NCI-H1930 (cell line): ENCODE results near the gene GJB2.

Experiments
- DNase-seq, 2 experiments: peaks; one replicate each; lab custom pipeline; 2025; lab: John Stamatoyannopoulos, UW

Gene GJB2

DNA sequence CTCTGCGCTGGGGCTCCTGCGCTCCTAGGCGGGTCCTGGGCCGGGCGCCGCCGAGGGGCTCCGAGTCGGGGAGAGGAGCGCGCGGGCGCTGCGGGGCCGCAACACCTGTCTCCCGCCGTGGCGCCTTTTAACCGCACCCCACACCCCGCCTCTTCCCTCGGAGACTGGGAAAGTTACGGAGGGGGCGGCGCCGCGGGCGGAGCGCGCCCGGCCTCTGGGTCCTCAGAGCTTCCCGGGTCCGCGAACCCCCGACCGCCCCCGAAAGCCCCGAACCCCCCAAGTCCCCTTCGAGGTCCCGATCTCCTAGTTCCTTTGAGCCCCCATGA is at the start of gene GJB2:
Gene GJB2, minus strand, starts transcription at position 103 of the 326 bp plus-strand sequence. CDS start 3,357 bp downstream, outside the sequence.
- no peak for DNase-seq

DNA sequence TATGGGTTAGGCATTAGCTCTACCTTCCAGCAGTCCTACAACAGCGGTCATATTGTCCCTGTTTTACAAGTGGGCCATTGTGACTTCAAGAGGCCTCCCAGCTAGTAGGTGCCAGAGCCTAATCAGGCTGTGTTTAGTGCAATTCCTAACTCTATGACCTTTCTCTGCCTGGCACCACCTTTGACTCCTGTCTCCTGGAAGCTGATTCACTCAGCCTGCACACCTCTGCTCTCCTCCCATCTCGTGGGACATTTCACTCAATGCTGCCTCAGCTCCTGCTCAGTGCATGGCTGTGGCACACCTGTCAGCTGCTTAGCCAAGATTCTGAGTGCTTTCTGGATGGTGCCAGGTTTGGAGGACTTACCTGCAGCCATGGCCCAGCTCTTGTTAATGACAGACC is 48.9 kb upstream of the GJB2 start:
- no peak for DNase-seq

DNA sequence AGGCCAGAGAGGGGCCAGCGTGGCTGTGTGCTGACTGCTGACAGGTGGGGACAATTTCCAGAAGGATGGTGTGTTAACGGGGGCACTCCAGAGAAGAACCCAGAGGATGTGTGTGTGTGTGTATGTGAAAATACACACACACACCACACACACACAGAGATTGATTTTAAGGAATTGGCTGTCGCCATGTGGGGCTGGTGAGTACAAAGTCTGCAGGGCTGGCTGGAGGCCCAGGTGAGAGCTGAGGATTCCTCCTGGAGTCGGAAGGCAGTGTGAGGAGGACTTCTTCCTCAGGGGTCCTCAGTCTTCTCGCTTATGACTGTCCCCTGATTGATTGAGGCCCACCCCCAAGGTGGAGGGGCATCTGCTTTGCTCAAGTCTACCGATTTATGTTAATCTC is 47.0 kb upstream of the GJB2 start:
- DNase-seq = no peak

DNA sequence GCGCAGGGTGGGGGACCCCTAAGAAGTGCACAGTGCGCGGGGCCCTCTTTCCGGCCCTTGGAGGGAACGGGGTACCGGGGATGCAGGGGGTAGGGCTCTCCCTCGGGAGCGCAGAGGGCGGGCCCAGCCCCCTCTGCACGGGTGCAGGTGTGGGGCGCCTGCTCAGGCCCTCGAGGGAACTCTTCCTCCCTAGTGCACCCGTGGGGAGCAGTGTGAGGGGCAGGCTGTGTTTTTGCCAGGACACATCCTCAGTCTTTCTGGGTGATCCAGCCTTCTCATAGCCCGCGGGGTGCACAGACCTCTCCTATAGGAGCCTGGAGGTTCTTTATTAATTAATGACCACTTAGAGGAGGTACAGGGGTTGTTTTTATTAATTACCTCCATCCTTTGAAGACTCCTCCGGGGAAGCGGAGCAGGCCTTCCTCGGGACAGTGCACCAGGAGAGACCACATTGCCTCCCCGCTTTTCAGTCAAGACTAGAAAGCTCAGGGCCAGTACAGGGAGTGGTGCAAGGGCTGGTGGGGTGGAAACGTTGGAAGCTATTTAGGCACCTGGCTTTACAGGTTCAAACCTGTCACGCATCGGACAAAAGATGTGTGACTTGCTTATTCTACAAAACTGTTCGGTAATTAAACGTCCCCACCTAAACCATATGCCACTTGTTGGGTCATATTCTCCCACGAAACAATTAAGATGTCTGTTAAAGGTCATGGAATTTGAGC is 40.0 kb upstream of the GJB2 start:
- DNase-seq = no peak

DNA sequence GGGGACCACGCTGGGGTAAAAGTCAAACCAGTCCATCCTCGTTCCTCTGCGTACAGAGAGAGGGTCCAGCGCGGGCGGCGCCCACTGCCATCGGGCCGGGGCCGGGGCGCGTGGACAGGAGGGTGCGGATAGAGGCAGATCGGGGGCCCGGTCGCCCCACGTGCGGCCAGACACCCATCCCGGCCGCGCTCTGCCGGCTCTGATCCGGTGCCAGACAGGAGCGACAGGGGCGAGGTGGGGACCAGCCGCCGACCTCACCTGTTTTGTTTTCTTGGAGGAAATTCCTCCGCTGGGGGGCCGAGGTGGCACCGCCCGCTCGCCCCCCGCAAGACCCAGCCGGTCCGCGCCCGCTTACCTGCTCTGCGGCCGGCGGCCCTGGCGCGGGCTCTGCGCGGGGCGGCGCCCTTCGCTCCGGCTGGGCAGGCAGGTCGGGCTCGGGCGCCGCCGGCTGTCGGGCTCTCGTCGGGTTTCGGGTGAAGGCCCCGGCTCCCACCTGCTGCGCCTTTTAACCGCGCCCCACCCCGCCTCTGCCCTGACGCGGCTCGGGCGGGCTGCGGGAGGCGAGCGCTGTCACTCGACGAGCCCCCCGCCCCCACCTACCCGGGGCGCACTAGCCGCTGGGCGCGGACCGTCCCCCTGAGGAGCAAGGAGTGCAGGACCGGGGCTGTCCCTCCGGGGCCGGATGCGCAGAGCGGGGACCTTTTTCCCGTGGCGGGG is 39.3 kb upstream of the GJB2 start, which contains the start of gene GJB6:
Gene GJB6, minus strand, starts transcription at position 481 of the 717 bp plus-strand sequence. CDS start 8,839 bp downstream, outside the sequence.
- DNase-seq = peak in 1 of 2 experiments; percentile 13

DNA sequence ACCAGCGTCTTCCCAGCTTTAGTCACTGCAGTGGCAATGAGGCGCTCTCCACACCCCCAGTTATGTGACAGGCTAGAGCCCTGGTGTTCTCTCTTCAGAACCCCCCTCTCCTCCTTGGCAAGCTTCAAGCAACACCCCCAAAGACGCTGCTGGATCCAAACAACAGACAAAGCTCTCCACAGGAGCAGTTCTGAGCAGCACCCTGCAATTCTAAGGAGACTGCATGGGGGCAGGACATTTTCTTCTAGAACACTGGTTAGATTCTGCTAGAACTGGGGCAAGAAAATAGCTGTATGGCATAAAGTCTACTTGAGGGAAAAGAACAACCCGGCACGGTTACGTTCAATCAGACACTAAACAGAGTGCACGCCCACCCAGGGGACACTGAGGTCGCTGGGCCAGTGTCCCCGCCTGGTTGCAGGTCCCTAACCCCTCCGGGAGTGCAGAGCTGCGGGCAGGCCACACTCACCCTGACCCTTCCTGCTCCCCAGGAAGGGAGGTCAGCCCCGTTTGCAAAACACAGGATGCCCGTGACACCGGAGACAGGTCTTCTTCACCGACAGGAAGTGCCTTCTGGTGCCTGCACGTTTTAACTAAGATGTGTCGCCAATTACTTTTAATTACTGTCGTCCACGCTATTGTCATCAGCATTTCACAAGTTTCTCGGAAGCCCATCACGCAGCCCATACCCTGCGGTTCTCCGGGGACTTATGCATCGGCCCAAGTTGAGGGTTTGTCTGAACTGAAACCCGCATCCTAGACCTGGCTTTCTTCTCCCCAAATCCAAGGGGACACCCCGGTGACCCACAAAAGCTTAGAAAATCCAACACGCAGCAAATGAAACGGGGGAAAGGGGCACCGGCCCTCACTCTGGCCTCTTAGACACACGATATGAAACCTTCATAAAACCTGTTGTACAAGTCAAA is 38.4 kb upstream of the GJB2 start:
- DNase-seq = no peak

DNA sequence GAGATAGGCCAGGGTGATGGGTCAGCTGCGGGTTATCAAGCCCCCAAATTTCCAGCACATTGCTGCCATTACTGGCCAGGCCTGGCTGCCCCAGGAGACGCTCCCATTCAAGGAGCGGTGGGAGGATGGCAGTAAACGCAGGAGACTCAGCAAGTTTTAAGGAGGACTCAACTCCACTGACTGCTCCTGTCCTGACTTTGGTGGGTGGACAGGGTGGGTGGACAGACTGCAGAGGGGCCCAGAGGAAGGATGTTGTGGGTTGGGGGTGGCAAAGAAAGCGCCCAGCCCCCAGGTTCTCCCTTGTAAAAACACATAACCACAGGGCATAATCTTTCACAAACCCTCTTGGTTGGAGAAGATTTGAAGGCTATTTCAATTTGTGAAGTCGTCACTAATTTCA is 35.0 kb upstream of the GJB2 start:
- no peak for DNase-seq

DNA sequence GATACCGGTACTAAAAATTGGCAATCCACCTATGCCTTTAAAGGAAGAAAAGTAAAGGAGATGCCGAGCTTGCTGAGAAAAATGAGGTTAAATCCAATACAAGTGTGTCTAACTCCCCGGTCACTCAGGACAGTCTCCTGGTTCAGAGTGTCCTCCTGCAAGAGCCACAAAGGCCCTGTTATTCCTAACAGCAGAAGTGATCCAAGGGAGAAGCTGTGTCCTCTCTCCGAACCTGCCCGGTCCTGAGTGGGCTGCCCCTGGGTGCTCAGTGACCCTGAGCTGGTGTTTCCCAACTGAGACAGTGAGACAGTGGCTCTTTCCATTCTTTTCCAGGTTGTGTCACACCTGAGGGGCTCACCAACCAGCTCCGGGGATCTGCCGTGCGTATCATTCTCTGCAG is 34.5 kb upstream of the GJB2 start:
- DNase-seq = no peak

DNA sequence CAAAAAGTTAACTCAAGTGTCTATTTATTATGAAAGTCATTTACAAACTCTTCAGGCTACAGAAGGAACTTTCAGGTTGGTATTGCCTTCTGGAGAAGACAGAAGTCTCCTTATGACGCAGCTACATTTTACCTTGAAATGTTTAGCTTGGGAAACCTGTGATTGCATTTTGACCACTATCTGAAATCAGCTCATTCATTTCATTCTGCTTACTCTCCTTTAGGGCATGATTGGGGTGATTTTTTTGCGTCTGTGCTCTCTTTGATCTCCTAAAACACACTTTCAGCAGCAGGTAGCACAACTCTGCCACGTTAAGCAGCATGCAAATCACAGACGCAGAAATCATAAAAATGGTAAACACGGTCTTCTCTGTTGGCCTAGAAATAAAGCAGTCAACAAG is 29.8 kb upstream of the GJB2 start:
- DNase-seq = no peak

DNA sequence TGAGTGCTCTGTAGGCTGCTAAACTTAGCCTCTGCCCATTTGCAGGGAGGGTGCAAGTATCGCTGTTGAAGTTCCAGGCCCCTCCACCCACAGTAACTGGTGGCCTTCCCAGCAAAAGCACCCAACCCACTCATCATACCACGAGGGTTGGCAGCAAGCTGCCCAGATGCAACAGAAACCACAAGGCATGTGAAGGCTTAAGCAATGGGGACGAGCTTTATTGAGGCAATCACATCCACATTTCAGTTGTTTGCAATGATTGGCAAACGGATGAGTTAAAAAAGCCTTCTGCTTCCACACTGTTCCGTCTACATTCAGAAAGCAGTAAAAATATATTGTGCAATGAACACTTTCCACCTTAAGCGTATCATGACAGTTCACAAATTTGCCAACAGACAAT is 29.0 kb upstream of the GJB2 start:
- DNase-seq = no peak

DNA sequence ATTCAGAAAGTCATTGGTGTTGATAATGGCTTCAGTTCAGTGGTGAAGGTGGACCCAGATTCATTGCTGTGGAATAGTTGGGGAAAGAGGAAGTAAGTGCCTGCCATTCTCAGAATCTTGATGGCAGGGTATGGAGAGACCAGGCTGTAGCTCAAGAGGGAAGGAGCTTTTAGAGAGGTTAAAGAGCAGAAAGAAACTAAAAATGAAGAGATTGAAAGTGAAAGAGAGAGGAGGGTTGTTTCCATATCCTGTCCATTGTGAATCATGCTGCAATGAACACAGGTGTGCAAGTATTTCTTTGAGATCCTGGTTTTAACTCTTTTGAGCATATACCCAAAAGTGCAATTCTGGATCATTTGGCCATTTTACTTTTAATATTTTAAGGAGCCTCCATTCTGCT is 26.8 kb upstream of the GJB2 start:
- DNase-seq = no peak

DNA sequence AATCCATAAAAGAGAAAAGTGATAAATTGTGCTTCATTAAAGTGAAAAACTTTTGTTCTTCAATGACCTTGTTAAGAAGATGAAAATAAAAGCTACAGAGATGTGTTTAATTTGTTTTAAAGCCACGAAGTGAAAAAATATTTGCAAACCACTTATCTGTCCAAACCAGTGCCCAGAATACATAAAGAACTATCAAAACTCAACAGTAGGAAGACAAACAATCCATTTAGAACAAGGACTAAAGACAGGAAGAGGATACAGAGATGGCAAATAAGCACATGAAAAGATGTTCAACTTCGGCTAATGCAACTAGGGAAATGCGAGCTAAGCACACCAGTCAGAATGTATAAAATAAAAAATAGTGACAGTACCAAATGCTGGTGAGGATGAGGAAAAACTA is 24.4 kb upstream of the GJB2 start:
- peak in 1 of 2 experiments; percentile 21 for DNase-seq

DNA sequence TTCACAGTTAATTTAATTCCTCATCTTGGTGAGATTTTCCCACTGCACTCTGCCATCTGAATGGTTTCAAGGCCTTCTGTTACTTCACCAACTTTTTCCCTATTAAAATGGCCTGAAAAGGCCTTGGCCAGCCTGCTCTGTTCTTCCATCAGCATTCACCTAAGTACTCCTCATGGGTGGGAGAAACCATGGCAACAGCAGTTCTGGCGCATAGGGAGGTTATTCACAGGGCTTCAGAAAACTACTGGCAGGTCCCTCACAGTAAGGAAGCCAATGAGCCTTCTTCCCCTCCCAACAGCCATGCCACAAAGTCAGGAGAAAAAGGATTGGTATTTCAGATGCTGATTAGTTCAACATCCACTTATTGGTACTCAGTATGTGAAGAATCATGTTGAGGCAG is 17.2 kb upstream of the GJB2 start:
- no peak for DNase-seq

DNA sequence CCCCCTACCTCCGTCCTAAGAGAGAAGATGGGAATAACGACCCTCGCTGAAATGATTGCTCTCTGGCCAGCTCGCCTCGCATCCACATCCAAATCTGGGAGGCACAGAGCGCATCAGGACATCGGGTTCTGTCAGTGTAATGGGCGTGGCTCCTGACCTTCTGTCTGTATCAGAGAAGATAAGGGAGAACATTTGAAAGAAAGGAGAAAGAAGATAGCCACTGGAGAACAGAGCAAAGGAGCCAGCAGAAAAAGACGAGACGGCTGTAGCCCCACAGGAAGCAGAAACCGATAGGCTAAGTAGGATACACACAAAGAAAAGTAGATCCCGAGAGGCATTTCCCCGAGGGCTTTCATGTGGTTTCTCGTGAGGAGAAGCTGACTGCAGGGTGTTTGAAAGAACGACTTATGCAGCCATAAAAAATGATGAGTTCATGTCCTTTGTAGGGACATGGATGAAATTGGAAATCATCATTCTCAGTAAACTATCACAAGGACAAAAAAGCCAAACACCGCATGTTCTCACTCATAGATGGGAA is 14.0 kb upstream of the GJB2 start:
- DNase-seq = no peak

DNA sequence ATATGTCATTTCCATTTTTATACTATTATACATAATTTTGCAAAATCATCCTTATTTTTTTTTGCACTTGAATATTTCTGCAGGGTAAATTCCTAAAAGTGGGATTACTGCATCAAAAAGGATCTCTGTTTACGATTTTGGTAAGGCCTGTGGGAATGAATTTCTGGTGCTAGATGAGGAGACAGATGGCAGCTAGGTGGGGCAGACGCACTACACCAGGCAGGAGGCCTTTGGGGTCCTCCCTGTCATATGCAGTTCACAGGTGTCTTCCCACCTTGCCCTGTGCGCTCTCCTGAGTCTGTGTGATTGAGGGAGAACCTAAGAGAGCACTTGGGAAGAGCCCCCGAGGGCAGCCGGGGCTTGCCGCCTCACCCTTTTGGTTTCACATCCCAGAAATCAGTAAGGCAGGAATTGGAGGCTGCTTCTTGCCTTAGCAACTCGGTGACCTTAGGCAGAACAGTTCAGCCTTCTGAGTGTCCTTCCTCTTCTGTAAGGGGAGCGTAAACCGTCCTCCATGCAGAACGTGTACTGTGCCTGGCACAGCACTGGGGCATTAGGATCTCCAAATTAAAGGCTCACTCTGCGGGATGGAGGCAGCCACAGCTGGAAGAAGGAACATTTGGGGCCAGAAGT is 13.4 kb upstream of the GJB2 start:
- DNase-seq = no peak

DNA sequence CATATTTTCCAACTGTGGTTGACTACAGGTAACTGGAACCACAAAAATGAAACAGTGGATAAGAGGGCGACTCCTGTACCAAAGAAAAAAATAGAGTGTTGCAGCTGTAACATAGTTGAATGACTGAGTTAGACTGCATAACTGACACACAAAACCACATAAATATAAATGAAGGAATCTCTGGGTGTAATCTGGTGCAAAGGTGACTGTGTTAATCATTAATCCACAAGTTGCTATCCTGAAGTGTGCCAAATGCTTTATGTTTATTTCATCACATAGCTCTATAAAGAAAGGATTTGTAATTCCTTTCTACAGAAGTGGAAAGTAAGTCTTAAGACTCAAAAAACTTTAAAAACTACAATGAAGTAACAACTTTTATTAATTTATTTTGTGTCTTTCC is 6.0 kb upstream of the GJB2 start:
- DNase-seq = no peak

DNA sequence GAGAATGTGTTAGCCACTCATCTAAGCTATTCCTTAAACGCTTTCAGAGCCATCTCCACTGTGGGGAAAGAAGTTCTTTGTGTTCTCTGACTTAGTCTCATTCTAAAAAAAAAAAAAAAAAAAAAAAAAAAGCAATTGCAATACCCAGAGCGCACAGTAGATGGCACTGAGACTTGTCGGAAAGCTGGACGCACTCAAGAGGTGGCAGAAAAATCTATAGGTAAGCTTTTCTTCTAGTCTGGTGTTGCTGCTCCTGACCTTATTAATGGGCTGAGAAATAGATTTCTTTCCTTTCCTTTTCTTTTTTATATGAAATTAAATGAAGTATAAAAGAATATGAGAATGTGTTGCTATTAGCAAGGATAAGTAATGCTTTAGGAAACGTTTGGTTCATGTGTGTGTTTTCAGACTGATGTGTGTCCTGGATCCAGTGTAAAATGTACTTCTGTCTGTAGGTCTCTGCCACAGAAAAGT is 4.7 kb upstream of the GJB2 start:
- DNase-seq = peak; percentile 31 to 48

DNA sequence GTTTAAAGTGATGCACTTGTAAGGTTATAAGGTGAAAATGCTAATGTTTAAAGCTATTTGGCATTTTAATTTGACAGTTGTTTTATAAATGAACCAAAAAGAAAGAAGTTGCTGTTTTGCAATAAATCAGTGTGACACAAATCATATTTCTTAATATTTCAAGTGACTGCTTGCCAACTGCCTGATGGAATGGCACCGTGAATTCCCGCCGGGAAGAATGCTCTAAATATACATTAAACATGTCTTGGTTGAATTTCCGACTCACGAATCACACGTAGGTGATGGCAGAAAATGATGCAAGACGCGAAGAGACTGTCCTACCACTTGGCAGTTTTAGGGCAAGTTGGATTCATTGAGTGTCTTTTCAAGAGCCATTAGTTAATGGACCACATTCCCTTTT is 3.1 kb upstream of the GJB2 start:
- DNase-seq = no peak

DNA sequence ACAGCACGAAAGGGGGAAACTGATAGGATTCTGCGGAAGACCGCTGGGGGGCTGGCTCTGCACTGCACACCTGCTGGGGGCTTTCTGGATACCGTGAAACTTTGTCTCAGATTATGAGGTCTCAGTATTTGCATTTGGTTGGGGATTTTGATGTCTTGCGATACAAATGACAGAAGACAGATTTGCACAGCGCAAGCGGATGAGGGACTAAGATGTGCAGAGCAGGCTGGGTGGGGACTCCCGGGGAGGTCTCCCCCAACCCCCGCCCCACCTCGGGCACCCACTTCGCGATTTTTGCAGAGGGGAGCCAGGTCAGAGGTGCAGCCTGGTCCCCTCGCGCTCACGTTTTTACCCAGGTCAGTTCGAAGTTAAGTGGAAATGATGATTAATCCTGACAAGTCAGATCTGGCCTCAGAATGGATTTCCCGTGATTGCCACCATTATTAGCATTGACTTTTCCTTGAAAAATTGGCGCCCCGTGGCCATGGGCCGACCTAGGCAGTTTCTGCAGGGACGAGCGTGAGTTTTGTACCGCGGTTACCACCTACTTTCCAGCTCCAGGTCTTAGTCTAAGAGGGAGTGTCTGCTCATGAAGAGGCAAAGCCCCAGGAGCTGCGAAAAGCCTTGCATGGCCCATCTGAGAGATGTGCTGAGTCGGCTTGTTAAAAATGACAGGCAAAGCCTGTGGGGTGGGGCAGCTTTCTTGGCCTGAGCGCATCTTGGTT is 1.3 kb upstream of the GJB2 start:
- DNase-seq = no peak

DNA sequence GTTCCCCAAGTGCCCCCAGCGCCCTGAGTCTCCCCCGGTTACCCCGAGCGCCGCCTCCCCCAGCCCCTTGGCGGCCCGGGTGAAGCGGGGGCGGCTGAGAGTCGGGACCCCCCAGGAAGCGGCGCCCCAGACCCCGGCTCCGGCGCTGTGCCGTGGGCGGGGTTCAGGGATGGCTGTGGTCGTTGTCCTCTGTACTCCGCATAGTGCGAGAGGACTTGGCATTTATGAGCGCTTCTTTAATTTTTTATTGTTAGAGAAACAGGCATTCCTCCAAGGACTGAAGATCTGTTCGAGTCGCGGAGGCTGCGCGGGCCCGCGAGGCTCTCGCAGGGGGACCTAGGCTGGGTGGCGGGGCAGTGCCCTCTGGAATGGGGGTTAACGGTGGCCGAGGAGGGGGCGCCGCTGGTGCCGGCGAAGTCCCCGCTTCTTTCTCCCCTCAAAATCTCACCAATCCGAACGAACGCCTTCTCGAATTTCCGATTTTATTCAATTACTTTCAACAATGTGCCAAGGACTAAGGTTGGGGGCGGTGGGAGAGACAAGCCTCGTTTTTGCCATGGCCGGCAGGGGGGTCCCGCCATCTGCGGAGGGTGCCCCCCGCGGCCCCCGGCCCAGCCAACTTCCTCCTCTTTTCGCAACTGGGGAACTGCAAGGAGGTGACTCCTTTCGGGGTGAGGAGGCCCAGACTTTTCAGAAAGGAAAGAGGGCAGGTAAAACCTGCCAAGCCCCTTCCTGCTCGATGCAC is 596 bp upstream of the GJB2 start:
- DNase-seq = no peak
